Keratinocyte (primary cell): Measurements from ENCODE around the gene PFKFB3.

Source experiments
- EZH2 ChIP-seq: IDR thresholded peaks from one replicate; pipeline ENCODE4 v1.6.1; 2012; ENCODE audit warnings: inconsistent platforms, mild to moderate bottlenecking, low read length, moderate library complexity
- TF ChIP-seq, protein P1 (sequence below), 3 experiments: IDR thresholded peaks in 1 of 3; conservative IDR thresholded peaks in 1 of 3; optimal IDR thresholded peaks in 1 of 3; 2 replicates in 2 of 3; 3 replicates in 1 of 3; pipeline versions ENCODE3 to v1.5.1; 2011; ENCODE audit warnings: low read length in 3 of 3, mild to moderate bottlenecking in 3 of 3, moderate library complexity in 2 of 3, control low read depth in 1 of 3, inconsistent platforms in 1 of 3; ENCODE audit not compliant: insufficient read depth in 2 of 3; ENCODE audit errors: extremely low read depth in 1 of 3

- TF ChIP-seq, protein P1, sequence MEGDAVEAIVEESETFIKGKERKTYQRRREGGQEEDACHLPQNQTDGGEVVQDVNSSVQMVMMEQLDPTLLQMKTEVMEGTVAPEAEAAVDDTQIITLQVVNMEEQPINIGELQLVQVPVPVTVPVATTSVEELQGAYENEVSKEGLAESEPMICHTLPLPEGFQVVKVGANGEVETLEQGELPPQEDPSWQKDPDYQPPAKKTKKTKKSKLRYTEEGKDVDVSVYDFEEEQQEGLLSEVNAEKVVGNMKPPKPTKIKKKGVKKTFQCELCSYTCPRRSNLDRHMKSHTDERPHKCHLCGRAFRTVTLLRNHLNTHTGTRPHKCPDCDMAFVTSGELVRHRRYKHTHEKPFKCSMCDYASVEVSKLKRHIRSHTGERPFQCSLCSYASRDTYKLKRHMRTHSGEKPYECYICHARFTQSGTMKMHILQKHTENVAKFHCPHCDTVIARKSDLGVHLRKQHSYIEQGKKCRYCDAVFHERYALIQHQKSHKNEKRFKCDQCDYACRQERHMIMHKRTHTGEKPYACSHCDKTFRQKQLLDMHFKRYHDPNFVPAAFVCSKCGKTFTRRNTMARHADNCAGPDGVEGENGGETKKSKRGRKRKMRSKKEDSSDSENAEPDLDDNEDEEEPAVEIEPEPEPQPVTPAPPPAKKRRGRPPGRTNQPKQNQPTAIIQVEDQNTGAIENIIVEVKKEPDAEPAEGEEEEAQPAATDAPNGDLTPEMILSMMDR (optimal IDR thresholded peaks at IDR 0.05 in 1 of 3, IDR thresholded peaks at IDR 0.05 in 1 of 3, conservative IDR thresholded peaks at IDR 0.05 in 1 of 3; ENCODE audit: extremely low read depth in 1 of 3, insufficient read depth in 2 of 3, low read length in 3 of 3), result no peak
- TF ChIP-seq EZH2, result no peak
These were observed 44.5 kb upstream of the PFKFB3 start for GRCh38 chr10:6158276-6158675.
